Gastroesophageal sphincter (tissue), 3 donors: ENCODE data around the gene DTNBP1.

Experiments used
- EP300 ChIP-seq: sonication (generic); formaldehyde crosslinking; IDR thresholded peaks from one replicate; pipeline ENCODE4 v1.6.1; 2017; ENCODE audit warnings: antibody characterized with exemption, mild to moderate bottlenecking
- POLR2AphosphoS5 ChIP-seq: sonication (generic); formaldehyde crosslinking; IDR thresholded peaks from one replicate; pipeline ENCODE4 v1.6.1; 2017; ENCODE audit warnings: antibody characterized with exemption
- TF ChIP-seq, protein P1 (sequence below), 4 experiments: fragments of 200-600 bp in 2 of 4; fragments of 450-650 bp in 2 of 4; sonication (generic) in 1 of 4; IDR thresholded peaks; one replicate each; pipeline ENCODE4 v1.5.1; 2017 to 2019; ENCODE audit warnings: antibody characterized with exemption in 4 of 4, mild to moderate bottlenecking in 2 of 4, moderate library complexity in 2 of 4

GRCh38 chr6:15708231-15708630, 45.4 kb upstream of the DTNBP1 start:
- TF ChIP-seq, protein P1, sequence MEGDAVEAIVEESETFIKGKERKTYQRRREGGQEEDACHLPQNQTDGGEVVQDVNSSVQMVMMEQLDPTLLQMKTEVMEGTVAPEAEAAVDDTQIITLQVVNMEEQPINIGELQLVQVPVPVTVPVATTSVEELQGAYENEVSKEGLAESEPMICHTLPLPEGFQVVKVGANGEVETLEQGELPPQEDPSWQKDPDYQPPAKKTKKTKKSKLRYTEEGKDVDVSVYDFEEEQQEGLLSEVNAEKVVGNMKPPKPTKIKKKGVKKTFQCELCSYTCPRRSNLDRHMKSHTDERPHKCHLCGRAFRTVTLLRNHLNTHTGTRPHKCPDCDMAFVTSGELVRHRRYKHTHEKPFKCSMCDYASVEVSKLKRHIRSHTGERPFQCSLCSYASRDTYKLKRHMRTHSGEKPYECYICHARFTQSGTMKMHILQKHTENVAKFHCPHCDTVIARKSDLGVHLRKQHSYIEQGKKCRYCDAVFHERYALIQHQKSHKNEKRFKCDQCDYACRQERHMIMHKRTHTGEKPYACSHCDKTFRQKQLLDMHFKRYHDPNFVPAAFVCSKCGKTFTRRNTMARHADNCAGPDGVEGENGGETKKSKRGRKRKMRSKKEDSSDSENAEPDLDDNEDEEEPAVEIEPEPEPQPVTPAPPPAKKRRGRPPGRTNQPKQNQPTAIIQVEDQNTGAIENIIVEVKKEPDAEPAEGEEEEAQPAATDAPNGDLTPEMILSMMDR (IDR thresholded peaks at IDR 0.05), result no peak
- TF ChIP-seq EP300 (no peak), POLR2AphosphoS5 (no peak)
